Transverse colon (tissue), 4 donors: Measurements from ENCODE around the gene SGTB. TPM values are rescaled to one million over a fixed set of nuclear protein-coding genes. Genes with fewer than 3 reads are reported as not detected.

ENCODE experiments used
- DNase-seq: peaks from one replicate; pipeline ENCODE4 v3.0.0-alpha.2; 2019
- H3K27ac ChIP-seq, 4 donors: fragments of 200-600 bp; sonication (generic); 2 replicates each; pipeline ENCODE4 v1.5.1; 2016 to 2018; ENCODE audit warnings: inconsistent platforms in 4 of 4
- H3K27me3 ChIP-seq: fragments of 200-600 bp; sonication (generic); 2 replicates; pipeline ENCODE4 v1.5.1; 2017; ENCODE audit warnings: inconsistent platforms
- H3K36me3 ChIP-seq, 4 donors: fragments of 200-600 bp; sonication (generic); 2 replicates each; pipeline ENCODE4 v1.5.1; 2017 to 2019; ENCODE audit warnings: inconsistent platforms in 4 of 4
- H3K4me1 ChIP-seq, 4 donors: fragments of 200-600 bp; sonication (generic); 2 replicates each; pipeline ENCODE4 v1.5.1; 2017 to 2020; ENCODE audit warnings: inconsistent platforms in 4 of 4
- H3K4me3 ChIP-seq, 4 donors: fragments of 200-600 bp; sonication (generic); 1 replicate in 1 of 4; 2 replicates in 3 of 4; pipeline versions ENCODE4 v1.5.1 to v1.6.1; 2017 to 2019; ENCODE audit warnings: inconsistent platforms in 4 of 4
- H3K9me3 ChIP-seq, 2 donors: fragments of 200-600 bp; sonication (generic); 2 replicates each; pipeline ENCODE4 v1.5.1; 2017 to 2019; ENCODE audit warnings: inconsistent platforms in 2 of 2
- CTCF ChIP-seq, 5 experiments: fragments of 200-600 bp in 3 of 5; fragments of 450-650 bp in 2 of 5; sonication (generic) in 3 of 5; IDR thresholded peaks; 1 replicate in 2 of 5; 2 replicates in 3 of 5; pipeline ENCODE4 v1.5.1; 2016 to 2017; ENCODE audit warnings: antibody characterized with exemption in 5 of 5, inconsistent platforms in 3 of 5, mild to moderate bottlenecking in 2 of 5, moderate library complexity in 1 of 5
- EP300 ChIP-seq: sonication (generic); formaldehyde crosslinking; IDR thresholded peaks from one replicate; pipeline ENCODE4 v1.6.1; 2017; ENCODE audit warnings: antibody characterized with exemption, low read depth
- POLR2A ChIP-seq: fragments of 450-650 bp; IDR thresholded peaks from one replicate; pipeline ENCODE4 v1.6.1; 2016; ENCODE audit warnings: antibody characterized with exemption, mild to moderate bottlenecking, moderate library complexity
- POLR2AphosphoS5 ChIP-seq, 3 donors: sonication (generic); formaldehyde crosslinking; IDR thresholded peaks; one replicate each; pipeline ENCODE4 v1.6.1; 2016; ENCODE audit warnings: antibody characterized with exemption in 3 of 3
- WGBS, 2 donors: methylation state at CpG; one replicate each; pipeline ENCODE4 v1.1.5; 2018; ENCODE audit warnings: low coverage in 1 of 2; 5-methylcytosine and 5-hydroxymethylcytosine counted together
- in situ Hi-C, 4 donors: fragments of 200-750 bp; cut with MboI; loops; one replicate each; pipeline versions ENCODE4 v1.15.0 to v1.15.1; 2017; ENCODE audit warnings: low sequenced_read_pairs in 3 of 4, low pct_ligation_motif_present in 1 of 4, low pct_unique_long_range_greater_than_20kb in 1 of 4
- intact Hi-C: fragments of 100-400 bp; cut with DNase I; formaldehyde crosslinking; loops from one replicate; pipeline ENCODE4 v1.15.1; 2023; ENCODE audit warnings: low total_unique reads
- total RNA-seq, 4 donors: library from RNA; depleted of rRNA; stranded (reverse); fragments of >200 nt; gene quantifications; one replicate each; pipeline ENCODE4 v1.1.0, GENCODE V29; 2016

Gene SGTB
- total RNA-seq, 4 donors from 2014 or later: 0.37 to 9.2 (median 4.0) TPM

- Histone ChIP-seq H3K27ac (no peak overlapping the region), H3K9me3 (no peaks in the 10 kb centered on the region), H3K36me3 (peaks cover 0 to 24% (median 4%) of the 10 kb centered on the region in 4 donors), H3K4me1 (peaks cover 6 to 21% (median 13%) of the 10 kb centered on the region in 4 donors), H3K4me3 (no peak overlapping the region), H3K27me3 (no peaks in the 10 kb centered on the region)
- intact Hi-C loops: no loop called here
- no peak for DNase-seq
- whole genome bisulfite sequencing, 2 donors: 88 to 90% methylated on average over 4 of the region's 4 CpGs
- in situ Hi-C loops: no loop called here
- no peak for TF ChIP-seq POLR2A
- no peak for TF ChIP-seq CTCF (IDR thresholded peaks at IDR 0.05)
- no peak for TF ChIP-seq EP300
- no peak for TF ChIP-seq POLR2AphosphoS5 (IDR thresholded peaks at IDR 0.05)
Measured at GRCh38 chr5:65620021-65620420, 101.9 kb downstream of the SGTB start.

Other genes starting within 250 kb of the SGTB start
- gene ADAMTS6, start 240.2 kb downstream of the SGTB start, total RNA-seq: 1 to 10 TPM in 2 of 4 donors, under 1 TPM in 1, not detected in 1; 0.96 to 2.2 (median 1.1) TPM
- 1 to 10 TPM in 3 of 4 donors, not detected in 1; 2.0 to 7.6 (median 5.2) TPM for gene CENPK, start 158.9 kb downstream of the SGTB start, total RNA-seq
- 10 to 100 TPM in 3 of 4 donors, 1 to 10 TPM in 1; 9.0 to 52.1 (median 39.2) TPM for gene PPWD1, start 158.8 kb downstream of the SGTB start, total RNA-seq
- gene TRIM23, start 97.8 kb downstream of the SGTB start, total RNA-seq: 10 to 100 TPM in 2 of 4 donors, 1 to 10 TPM in 2; 3.4 to 12.4 (median 7.7) TPM
- gene SHLD3, start 97.1 kb downstream of the SGTB start, total RNA-seq: 1 to 10 TPM in 2 of 4 donors, under 1 TPM in 1, not detected in 1; 1.00 to 5.7 (median 2.9) TPM
- 10 to 100 TPM in 2 of 4 donors, 1 to 10 TPM in 2; 3.0 to 24.1 (median 11.9) TPM for gene TRAPPC13, start 97.1 kb downstream of the SGTB start, total RNA-seq
- 10 to 100 TPM in 2 of 4 donors, 1 to 10 TPM in 2; 1.6 to 16.5 (median 9.0) TPM for gene NLN, start 96 bp upstream of the SGTB start, total RNA-seq
- gene ERBIN, start 204.5 kb upstream of the SGTB start, total RNA-seq: 100 to 1,000 TPM in 3 of 4 donors, 10 to 100 TPM in 1; 54.9 to 134 (median 109) TPM